22Rv1 (cell line): ENCODE measurements around the gene ABO.
"Not testable (repeated sequence)": the region's sequence is repeated elsewhere in the genome, so short reads cannot be mapped to it uniquely, and the experiment has no call there.

ENCODE experiments used
- H3K27ac ChIP-seq: fragments of 450-650 bp; 2 replicates; pipeline ENCODE4 v1.5.1; 2017
- ZFX ChIP-seq: fragments of 450-650 bp; IDR thresholded peaks from 2 replicates; pipeline ENCODE4 v1.6.1; 2017; ENCODE audit warnings: antibody characterized with exemption, borderline replicate concordance
- TF ChIP-seq, protein P1 (sequence below): fragments of 450-650 bp; IDR thresholded peaks from 2 replicates; pipeline ENCODE4 v1.5.1; 2017; ENCODE audit warnings: mild to moderate bottlenecking

Gene ABO

GRCh38 chr9:133304158-133304470 lies 29.1 kb upstream of the ABO start:
- TF ChIP-seq ZFX: no peak
- TF ChIP-seq, protein P1, sequence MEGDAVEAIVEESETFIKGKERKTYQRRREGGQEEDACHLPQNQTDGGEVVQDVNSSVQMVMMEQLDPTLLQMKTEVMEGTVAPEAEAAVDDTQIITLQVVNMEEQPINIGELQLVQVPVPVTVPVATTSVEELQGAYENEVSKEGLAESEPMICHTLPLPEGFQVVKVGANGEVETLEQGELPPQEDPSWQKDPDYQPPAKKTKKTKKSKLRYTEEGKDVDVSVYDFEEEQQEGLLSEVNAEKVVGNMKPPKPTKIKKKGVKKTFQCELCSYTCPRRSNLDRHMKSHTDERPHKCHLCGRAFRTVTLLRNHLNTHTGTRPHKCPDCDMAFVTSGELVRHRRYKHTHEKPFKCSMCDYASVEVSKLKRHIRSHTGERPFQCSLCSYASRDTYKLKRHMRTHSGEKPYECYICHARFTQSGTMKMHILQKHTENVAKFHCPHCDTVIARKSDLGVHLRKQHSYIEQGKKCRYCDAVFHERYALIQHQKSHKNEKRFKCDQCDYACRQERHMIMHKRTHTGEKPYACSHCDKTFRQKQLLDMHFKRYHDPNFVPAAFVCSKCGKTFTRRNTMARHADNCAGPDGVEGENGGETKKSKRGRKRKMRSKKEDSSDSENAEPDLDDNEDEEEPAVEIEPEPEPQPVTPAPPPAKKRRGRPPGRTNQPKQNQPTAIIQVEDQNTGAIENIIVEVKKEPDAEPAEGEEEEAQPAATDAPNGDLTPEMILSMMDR: no peak
- H3K27ac ChIP-seq: no peak overlapping the region

DNA sequence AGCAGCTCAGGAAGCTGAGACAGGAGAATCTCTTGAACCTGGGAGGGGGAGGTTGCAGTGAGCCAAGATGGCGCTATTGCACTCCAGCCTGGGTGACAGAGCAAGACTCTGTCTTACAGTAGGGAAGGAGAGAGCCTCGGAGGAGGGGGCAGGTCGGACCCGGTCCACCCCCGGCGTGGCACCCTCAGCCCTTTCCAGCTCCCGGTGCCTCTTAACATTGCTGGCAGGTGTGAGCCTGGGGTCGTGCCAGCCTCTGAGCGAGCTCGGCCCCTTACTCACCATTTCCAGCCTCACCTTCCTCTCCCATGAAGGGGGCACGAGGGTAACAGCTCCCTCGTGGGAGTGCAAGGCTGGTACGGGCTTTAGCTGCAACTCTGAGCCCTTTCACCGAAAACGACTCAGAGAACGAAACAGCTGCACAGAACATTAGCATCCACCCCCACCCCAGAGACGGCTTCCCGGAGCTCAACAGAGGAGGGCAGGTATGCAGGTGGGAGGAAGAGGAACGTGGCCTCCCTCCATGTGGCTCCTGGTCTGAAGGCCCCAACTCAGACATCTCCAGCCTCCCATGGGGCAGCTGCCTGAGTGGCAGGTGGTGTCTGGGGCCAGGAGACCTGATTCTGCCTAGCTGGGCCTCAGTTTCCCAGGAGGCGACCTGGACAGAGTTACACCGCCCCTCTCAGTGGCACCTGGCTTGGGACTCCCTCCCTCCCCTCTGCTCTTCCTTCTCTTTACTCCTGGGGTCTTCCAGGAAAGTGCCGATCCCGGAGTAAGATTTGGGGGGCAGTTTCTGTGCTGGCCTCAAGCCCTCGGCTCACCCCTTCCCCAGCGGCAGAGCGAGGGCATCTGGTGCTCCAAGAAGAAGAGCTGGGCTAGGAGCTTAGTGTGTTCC lies 28.5 kb upstream of the ABO start:
- H3K27ac ChIP-seq: no peak overlapping the region
- TF ChIP-seq, protein P1: no peak

DNA sequence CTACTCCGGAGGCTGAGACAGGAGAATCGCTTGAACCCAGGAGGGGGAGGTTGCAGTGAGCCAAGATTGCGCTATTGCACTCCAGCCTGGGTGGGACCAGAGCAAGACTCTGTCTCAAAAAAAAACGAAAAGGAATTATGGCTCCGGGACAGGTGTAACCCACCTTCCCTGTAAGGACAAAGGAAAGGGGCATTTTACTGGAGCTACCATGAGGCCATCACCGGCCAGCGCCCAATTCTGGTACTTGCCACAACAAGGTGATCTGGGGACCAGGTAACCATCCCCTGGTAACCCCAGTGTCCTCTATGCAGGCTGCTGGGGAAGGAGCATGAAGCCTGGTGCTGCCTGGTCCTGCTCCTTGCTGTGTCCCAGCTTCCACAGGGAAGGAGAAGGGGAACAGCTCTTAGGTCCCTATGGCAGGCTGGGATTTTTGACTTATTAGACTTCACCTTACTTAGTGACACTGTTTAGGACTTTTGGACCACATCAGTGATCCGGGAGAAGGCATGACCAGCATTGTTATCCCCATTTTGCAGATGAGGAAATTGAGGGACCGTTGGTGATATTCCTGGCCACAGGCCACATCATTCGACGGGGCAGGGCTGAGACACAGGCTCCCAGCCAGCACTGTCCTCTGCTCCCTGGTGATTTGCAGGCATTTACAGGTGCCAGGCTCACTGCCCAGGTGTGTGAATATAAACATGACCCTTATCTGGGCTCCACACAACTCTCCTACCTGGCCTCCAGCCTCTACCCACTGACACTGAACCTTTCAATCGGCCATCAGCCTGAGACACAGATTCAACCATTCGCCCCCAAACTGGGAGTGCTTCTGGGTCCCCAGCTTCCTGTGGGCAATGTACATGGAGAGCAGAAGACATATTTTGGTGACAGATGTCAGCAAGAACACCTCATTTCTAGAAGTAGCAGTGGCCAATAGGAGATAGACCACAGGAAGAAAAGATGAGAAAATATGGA lies 26.5 kb upstream of the ABO start:
- TF ChIP-seq, protein P1: no peak
- no peak for TF ChIP-seq ZFX
- no peak overlapping the region for H3K27ac ChIP-seq

DNA sequence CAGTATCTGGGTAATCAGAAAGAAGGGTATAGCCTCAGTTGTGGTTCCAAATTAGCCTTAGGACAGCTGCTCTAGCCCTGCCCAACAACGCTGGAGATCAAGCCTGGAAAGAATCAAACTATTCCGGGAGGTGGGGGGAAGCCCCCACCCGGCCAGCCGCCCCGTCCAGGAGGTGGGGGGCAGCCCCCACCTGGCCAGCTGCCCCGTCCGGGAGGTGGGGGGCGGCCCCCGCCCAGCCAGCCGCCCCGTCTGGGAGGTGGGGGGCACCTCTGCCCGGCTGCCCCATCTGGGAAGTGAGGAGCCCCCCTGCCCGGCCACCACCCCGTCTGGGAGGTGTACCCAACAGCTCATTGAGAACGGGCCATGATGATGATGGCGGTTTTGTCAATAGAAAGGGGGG lies 25.0 kb upstream of the ABO start:
- not testable (repeated sequence) for H3K27ac ChIP-seq

- H3K27ac ChIP-seq: no peak overlapping the region
- TF ChIP-seq, protein P1: no peak
- TF ChIP-seq ZFX: no peak
Observed at GRCh38 chr9:133294257-133294656, 19.3 kb upstream of the ABO start.

DNA sequence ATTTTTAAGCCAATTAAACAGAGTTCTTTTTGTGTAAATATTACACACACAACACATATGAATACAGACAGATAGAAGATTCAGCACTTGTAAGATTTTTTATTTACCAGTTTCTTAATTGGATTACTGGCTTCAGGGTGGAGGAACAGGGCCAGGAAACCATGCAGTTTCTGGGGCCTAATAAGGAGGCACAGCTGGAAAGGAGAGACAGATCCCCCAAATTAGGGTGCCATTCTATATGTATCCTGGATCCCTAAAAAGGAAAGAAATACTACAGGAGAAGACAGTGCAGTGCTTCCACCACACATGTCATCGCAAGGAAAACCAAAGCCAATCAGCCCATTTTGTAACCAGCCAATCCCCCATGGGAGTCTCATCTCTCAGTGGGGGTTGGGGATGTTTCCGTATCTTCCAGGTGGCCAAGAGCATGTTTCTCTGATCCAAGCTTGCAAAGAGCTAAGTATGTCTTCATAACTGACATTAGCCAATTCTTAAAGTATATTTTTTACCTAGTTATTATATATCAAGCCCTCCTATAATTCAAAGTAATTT lies 15.8 kb upstream of the ABO start:
- TF ChIP-seq, protein P1: no peak
- TF ChIP-seq ZFX: no peak
- no peak overlapping the region for H3K27ac ChIP-seq

- no peak overlapping the region for H3K27ac ChIP-seq
- TF ChIP-seq ZFX: no peak
- TF ChIP-seq, protein P1: no peak
Observed at GRCh38 chr9:133286523-133286922, 11.5 kb upstream of the ABO start.
